Measurements from ENCODE around the gene NFE2L3. TPM values are rescaled to one million over a fixed set of nuclear protein-coding genes. Genes with fewer than 3 reads are reported as not detected.

The NFE2L3 gene
- total and polyA plus RNA-seq, 2 of the 8 experiments (the other 6 are each of a cell fraction or from before 2014, with no cell fraction given), result 64.9 to 76.5 TPM

DNA sequence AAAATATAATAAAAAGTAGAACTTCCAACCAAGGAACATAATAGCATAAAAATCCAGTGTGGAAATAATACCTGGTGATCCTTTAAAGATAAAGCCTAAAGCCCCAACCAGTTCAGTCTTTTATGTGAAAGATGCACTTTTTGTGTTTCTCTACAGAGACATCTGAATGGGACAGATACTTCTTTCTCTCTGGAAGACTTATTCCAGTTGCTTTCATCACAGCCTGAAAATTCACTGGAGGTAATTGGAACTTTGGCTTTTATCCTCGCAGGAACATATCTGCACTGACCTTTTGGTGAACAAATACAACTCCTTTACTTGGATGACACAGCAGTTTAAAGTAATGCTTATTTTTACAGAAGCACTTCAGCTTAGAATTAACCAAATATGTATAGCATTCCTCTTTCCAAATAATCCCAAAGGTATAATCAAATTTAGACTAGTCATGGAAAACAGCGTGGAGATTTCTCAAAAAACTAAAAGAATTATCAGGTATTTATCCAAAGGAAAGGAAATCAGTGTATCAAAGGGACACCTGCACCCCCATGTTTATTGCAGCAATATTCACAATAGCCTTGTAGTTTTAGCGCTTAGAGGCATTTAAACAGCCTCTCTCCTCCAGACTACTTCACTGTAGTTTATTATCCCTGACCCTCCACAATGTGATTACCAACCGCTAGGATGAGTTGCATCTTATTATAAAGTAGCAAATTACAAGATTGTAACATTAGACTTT is 31.7 kb downstream of the NFE2L3 start (continued):
- TF ChIP-seq, protein P1, sequence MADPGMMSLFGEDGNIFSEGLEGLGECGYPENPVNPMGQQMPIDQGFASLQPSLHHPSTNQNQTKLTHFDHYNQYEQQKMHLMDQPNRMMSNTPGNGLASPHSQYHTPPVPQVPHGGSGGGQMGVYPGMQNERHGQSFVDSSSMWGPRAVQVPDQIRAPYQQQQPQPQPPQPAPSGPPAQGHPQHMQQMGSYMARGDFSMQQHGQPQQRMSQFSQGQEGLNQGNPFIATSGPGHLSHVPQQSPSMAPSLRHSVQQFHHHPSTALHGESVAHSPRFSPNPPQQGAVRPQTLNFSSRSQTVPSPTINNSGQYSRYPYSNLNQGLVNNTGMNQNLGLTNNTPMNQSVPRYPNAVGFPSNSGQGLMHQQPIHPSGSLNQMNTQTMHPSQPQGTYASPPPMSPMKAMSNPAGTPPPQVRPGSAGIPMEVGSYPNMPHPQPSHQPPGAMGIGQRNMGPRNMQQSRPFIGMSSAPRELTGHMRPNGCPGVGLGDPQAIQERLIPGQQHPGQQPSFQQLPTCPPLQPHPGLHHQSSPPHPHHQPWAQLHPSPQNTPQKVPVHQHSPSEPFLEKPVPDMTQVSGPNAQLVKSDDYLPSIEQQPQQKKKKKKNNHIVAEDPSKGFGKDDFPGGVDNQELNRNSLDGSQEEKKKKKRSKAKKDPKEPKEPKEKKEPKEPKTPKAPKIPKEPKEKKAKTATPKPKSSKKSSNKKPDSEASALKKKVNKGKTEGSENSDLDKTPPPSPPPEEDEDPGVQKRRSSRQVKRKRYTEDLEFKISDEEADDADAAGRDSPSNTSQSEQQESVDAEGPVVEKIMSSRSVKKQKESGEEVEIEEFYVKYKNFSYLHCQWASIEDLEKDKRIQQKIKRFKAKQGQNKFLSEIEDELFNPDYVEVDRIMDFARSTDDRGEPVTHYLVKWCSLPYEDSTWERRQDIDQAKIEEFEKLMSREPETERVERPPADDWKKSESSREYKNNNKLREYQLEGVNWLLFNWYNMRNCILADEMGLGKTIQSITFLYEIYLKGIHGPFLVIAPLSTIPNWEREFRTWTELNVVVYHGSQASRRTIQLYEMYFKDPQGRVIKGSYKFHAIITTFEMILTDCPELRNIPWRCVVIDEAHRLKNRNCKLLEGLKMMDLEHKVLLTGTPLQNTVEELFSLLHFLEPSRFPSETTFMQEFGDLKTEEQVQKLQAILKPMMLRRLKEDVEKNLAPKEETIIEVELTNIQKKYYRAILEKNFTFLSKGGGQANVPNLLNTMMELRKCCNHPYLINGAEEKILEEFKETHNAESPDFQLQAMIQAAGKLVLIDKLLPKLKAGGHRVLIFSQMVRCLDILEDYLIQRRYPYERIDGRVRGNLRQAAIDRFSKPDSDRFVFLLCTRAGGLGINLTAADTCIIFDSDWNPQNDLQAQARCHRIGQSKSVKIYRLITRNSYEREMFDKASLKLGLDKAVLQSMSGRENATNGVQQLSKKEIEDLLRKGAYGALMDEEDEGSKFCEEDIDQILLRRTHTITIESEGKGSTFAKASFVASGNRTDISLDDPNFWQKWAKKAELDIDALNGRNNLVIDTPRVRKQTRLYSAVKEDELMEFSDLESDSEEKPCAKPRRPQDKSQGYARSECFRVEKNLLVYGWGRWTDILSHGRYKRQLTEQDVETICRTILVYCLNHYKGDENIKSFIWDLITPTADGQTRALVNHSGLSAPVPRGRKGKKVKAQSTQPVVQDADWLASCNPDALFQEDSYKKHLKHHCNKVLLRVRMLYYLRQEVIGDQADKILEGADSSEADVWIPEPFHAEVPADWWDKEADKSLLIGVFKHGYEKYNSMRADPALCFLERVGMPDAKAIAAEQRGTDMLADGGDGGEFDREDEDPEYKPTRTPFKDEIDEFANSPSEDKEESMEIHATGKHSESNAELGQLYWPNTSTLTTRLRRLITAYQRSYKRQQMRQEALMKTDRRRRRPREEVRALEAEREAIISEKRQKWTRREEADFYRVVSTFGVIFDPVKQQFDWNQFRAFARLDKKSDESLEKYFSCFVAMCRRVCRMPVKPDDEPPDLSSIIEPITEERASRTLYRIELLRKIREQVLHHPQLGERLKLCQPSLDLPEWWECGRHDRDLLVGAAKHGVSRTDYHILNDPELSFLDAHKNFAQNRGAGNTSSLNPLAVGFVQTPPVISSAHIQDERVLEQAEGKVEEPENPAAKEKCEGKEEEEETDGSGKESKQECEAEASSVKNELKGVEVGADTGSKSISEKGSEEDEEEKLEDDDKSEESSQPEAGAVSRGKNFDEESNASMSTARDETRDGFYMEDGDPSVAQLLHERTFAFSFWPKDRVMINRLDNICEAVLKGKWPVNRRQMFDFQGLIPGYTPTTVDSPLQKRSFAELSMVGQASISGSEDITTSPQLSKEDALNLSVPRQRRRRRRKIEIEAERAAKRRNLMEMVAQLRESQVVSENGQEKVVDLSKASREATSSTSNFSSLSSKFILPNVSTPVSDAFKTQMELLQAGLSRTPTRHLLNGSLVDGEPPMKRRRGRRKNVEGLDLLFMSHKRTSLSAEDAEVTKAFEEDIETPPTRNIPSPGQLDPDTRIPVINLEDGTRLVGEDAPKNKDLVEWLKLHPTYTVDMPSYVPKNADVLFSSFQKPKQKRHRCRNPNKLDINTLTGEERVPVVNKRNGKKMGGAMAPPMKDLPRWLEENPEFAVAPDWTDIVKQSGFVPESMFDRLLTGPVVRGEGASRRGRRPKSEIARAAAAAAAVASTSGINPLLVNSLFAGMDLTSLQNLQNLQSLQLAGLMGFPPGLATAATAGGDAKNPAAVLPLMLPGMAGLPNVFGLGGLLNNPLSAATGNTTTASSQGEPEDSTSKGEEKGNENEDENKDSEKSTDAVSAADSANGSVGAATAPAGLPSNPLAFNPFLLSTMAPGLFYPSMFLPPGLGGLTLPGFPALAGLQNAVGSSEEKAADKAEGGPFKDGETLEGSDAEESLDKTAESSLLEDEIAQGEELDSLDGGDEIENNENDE (IDR thresholded peaks at IDR 0.05; ENCODE audit: insufficient replicate concordance, low read length), result no peak
- no peak for TF ChIP-seq POLR2AphosphoS5 (IDR thresholded peaks at IDR 0.05; ENCODE audit: low read depth, low read length)
- TF ChIP-seq, protein P2, sequence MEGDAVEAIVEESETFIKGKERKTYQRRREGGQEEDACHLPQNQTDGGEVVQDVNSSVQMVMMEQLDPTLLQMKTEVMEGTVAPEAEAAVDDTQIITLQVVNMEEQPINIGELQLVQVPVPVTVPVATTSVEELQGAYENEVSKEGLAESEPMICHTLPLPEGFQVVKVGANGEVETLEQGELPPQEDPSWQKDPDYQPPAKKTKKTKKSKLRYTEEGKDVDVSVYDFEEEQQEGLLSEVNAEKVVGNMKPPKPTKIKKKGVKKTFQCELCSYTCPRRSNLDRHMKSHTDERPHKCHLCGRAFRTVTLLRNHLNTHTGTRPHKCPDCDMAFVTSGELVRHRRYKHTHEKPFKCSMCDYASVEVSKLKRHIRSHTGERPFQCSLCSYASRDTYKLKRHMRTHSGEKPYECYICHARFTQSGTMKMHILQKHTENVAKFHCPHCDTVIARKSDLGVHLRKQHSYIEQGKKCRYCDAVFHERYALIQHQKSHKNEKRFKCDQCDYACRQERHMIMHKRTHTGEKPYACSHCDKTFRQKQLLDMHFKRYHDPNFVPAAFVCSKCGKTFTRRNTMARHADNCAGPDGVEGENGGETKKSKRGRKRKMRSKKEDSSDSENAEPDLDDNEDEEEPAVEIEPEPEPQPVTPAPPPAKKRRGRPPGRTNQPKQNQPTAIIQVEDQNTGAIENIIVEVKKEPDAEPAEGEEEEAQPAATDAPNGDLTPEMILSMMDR (IDR thresholded peaks at IDR 0.05; ENCODE audit: control extremely low read depth in 1 of 3, insufficient read depth in 1 of 3, low read depth in 1 of 3, low read length in 3 of 3), result no peak
